ENCODE results near the gene NDUFV1.

The NDUFV1 gene

DNA sequence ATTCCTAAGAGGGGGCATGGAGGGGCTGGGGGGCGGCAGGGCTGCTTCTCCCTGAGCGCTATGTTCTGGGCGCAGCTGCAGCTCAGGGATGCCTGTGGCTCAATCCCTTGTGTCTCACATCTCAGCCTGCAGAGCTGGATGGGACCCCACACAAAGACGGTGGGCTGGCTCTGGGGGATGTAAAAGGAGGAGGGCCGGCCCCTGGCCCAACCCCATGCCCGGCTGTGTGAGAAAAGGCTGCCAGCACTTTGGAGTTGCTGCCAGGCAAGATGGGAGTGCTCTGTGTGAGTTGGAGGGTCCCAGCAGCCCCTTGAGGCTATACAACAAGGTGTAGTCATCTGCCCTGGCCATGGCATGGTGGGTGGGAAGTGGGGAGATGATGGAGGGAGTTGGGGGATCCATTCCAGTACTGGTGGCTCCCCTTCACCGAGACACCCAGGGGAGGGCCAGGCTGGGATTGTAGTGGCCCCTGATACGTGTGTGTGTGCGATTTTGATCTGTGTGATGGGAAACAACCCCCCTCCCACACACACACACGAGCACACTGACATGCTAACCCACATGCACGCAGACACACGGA is 34.1 kb downstream of the NDUFV1 start:
- DNase-seq (ENCODE audit: low spot score): peak; percentile 52

- peak; percentile 44 for DNase-seq (ENCODE audit: low spot score)
Observed at GRCh38 chr11:67641338-67642172, 34.8 kb downstream of the NDUFV1 start.

DNA sequence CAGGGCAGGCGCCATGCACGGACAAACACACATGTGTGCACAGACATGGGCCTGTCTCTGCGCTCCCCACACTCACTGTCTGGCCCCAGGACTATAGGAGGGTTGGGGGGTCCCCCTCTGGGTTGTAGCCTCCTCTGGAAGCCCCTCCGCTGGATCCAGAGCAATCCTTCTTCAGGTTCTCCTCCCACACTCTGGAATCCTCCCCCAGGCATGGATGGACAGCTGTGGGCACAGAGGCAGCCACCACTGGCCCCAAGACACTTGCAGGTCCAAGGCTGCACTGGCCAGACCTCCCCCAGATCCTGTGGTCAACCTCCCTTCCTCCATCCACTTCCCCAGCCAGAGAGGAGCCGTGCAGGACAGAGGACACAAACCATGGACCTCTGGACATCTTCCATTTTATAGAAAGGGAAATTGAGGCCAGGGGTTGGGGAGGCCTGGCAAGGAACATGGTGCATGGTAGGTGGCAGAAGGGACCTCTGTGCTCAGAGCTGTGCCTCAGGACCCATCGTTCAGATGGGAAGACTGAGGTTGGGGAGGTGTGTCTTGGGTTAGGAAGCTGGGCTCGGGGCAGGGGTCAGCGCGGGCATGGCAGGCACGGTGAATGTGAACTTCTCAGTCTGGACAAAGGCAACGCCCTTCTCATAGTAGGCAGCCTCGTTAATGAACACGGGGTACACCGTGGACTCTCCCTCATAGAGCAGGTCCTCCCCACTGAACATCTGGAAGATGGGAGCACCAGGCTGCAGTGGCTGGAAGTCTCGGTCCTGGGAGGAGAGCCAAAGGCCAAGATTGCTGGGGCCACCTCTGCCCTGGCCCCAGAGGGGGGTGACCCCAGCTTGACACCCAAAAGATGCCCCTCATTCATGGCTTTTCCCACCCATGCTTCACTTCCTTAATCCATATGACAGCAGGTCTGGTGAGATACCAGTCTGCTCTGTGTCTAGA is 35.7 kb downstream of the NDUFV1 start:
- DNase-seq (ENCODE audit: low spot score): no peak

DNA sequence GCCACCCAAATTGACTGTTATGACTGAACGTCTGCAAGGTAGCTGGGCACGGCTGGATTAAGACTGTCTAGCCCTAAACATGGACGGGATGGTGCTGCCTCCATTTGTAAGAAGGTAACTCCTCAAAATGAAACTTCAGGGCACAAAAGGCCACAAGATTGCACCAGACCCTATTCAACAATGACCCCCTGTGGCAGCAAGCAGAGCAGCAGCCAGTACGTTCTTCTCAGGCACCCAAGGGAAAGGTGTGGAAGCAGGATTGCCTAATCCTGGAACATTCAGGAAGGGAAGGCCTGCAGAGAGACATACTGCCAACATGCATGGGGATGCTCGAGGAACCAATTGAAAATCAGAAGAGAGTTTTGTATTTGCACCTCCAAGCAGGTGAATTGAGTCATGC is 37.3 kb downstream of the NDUFV1 start:
- DNase-seq (ENCODE audit: low spot score): peak; percentile 39

DNA sequence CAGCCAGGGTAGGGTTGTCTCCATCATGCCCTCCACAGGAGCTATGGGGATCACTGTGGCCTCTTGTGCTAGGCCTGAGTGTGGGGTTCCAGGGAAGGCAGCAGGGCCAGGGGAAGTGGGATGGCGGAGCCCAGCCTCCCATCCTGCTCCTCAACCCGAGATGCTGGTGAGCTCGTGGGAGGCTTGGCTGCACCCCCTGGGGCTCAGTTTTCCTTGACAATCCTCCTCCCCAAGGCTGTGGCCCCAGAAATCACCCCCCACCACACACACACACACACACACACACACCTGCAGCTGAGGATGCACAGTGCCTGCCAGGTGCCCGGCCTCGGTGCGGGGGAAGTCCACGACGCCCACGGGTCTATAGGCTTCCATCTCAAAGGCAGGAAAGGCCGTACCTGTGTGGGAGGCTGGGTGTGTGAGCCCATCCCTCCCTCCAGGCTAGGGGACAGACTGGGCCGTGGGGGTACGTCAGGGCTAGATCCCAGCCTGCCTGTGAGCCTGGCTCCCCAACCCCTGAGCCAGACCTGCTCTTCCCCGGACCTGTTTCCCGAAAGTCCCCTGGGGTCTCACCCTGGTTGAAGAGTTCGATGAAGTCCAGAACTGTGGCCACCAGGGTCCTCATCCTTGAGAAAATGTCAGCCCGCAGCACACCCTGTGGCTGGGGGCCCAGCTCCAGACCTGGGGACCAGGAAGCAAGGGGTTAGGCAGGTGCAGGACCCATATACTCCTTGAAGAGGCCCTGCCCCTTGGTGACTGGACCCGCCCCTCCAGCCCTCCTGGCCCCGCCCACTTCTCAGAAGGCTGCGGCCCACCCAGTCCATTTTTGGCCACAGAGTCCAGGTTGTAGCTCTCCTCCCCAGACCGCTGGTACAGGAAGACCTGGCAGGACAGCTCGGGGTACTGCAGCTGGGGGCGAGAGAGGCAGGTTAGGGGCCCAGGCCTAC is 38.0 kb downstream of the NDUFV1 start:
- DNase-seq (ENCODE audit: low spot score): peak; percentile 44

DNA sequence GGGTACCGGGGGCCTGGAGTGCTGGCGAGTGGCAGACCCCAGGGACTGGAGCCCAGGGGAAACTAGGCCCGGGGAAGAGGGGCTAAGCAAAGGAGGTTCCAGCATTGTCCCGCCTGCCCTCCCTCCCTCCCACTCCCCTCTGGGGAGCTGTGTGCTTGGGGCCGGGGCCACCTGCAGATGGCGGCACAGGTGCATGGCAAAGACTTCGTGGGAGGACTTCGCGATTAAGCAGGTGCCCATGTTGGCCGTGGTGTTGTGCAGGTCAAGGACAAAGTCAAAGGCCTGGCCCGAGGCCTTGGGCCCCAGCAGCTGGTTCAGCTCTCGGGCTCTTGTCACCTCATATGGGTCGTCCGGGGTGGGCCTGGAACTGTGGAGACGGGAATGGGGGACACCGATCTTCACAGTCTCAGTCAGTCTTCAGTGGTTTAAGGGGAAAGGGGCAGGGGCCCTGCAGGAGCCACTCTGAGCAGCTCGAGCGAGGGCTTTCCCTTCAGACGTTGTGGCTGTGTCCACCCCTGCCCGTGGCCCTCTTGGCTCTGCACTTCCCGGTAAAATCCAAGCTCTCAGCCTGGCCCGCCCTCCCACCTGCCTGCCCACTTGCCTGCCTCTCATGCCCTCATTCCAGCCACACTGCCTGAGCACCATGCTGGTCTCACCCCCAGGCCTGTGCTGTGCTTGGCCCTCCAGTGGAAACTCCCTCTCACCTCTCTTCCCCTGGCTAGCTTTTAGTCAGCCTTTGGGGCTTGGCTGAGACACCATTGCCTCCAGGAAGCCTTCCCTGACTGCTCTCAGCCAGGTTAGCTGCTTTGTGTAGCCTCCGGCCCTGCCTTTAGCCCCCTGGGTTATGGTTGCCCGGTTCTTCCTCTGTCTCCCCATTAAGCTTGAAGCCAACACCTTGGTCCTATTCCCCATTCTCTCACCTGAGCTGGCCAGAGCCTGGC is 39.1 kb downstream of the NDUFV1 start:
- DNase-seq (ENCODE audit: low spot score): no peak

- DNase-seq (ENCODE audit: low spot score): no peak
Observed at GRCh38 chr11:67646535-67647336, 40.0 kb downstream of the NDUFV1 start.

- no peak for DNase-seq (ENCODE audit: low spot score)
Observed at GRCh38 chr11:67647471-67647870, 40.7 kb downstream of the NDUFV1 start.

DNA sequence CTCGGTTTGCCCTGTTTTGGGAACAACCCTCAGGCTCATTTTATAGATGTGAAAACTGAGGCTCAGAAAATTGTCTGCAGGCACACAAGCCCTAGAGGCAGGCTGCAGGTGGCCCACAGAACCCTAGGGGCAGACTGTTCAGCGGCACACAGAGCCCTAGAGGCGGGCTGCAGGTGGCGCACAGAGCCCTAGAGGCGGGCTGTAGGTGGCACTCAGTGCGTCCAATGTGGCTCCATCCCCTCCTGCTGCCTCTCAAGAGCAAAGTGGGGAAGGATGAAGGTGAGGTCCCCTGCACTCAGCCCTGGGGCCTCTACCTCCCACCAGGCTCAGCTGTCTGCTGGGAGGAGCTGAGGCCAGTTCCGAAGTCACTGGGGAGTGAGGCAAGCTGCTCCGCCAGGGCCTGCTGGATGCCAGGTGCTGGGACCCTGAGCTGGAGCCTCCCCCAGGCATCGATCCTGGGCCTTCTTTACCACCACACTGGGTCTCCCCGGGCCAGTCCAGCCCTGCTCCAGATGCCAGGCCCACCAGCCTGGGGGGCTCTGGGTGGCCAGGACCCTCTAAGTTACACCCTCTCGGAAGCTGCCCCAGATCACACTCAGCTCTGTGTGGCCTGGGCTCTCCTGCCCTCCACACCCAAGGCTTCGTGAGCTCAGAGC is 41.5 kb downstream of the NDUFV1 start:
- peak; percentile 65 for DNase-seq (ENCODE audit: low spot score)

DNA sequence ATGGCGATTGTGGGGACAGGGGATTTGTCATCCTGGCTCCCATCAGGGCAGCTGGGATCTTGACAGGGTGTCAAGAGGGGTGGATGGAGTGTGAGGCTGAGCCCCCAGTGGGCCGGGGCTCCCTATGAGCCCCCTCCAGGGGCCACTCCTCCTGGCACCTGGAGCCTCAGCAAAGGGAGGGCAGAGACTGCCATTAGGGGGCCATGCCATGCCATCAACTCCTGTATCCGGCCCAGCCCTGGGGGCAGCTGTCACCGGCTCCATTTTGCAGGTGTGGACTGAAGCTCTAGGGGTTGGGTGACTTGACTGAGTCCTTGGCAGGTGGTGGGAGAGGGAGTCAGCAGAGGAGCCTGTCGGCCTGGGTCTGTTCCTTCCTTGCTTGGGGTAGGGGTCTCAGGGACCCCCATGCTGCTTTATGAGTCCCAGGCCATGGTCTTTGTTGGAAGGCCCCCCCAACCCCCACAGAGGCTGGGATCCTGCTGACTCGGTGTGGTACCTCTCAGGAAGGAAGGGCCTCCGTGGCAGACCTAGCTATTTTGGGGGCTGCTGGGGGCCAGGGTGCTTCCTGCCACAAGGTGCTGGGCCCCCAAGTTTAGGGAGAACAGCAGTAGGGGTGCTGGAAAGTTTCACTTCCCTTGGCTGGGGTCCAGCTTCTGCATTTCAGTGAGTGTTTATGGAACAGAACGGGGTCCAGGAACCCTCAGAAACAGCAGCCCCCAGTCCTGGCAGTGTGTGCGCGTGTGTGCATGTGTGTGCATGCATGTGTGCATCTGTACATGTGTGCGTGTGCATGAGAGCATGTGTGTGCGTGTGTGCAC is 42.3 kb downstream of the NDUFV1 start:
- DNase-seq (ENCODE audit: low spot score): no peak

DNA sequence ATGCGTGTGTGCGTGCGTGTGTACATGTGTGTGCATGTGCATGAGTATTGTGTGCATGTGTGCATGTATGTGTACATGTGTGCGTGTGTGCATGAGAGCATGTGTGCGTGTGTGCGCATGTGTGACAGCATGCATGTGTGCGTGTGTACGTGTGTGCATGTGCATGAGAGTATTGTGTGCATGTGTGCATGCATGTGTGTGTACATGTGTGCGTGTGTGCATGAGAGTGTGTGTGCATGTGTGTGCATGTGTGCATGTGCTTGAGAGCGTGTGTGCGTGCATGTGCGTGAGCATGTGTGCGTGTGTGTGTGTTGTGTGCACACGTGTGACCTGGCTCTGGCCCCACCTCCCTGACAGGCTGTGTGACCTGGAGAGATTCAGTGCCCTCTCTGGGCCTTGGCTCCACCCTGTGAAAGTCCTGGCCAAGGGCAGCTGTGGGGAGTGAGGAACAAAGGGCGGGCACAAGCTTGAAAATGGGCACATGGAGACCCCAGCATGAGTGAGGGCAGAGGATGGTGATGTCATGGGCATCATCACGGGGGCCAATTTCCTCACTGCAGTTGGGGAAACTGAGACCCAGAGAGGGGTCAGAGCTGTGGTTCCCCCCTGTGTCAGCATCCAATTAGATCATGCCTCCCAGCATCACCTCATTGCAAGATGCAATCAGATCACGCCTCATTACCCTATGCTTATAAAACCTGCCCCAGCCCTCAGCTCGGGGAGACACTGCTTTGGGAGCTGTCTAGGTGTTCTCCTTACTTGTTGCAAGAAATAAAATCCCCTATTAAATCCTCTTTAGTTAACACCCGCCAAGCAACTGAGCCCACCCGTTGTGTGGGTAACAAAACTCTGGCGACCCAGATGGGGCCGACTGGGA is 43.1 kb downstream of the NDUFV1 start:
- DNase-seq (ENCODE audit: low spot score): no peak

DNA sequence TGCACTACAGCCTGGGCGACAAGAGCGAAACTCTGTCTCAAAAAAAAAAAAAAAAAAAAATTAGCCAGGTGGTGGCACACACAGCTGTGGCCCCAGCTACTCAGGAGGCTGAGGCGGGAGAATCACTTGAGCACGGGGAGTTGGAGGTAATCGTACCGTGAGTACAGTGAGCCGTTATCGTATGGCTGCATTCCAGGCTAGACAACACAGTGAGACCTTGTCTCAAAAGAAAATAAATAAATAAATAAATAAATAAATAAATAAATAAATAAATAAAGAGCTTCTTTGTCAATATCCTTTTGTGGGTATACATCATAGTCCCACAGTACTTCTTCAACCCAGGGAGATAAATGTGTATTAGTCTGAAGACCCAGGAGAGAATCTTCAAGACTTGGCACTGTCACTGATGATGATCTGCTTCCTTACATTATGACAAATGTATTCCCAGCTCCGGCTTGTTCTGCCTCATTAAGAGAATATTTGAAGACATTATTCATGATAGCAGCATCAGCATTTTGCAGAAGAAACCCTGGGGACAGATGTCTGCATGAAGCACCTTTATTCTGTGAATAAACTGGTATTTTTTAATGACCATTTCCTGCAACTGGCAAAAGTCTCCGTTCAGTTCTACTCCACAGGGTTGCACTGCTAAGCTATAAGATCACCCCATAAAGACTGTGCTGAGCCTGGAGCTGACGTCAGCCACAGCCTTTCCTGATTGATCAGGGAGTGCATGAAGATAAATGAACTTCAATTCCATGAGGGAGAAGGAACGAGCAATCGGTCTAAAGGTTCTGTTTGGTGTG is 45.4 kb downstream of the NDUFV1 start:
- DNase-seq (ENCODE audit: low spot score): no peak

DNA sequence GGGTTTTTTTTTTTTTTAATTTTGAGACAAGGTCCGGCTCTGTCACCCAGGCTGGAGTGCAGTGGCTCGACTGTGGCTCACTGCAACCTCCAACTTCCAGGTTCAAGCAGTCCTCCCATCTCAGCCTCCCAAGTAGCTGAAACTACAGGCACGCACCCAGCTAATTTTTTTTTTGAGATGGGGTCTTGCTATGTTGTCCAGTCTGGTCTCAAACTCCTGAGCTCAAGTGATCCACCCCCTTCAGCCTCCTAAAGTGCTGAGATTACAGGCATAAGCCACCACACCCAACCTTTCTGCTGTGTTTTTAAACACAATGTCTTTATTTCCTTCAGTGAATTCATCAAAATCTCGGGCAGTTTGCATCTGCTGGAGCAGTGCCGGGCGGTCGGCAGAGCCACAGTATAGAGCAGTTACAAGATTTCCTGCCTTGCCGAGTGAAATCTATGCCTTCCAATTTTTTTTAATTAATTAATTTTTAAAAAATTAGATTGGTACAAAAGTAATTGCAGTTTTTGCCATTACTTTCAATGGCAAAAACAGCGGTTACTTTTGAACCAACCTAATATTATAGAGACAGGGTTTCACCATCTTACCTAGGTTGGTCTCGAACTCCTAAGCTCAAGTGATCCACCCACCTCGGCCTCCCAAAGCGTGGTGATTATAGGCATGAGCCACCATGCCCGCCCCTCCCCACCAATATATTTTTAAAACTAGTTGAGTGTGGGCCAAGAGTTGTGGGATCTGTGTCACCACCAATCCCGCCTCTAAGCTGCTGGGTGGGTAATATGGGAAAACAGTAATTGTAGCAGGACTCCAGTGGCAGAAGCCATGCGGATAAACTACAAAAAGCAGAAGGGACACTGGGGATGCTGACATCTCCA is 46.5 kb downstream of the NDUFV1 start:
- no peak for DNase-seq (ENCODE audit: low spot score)

GRCh38 chr11:67654225-67654624 is 47.5 kb downstream of the NDUFV1 start:
- no peak for DNase-seq (ENCODE audit: low spot score)

DNA sequence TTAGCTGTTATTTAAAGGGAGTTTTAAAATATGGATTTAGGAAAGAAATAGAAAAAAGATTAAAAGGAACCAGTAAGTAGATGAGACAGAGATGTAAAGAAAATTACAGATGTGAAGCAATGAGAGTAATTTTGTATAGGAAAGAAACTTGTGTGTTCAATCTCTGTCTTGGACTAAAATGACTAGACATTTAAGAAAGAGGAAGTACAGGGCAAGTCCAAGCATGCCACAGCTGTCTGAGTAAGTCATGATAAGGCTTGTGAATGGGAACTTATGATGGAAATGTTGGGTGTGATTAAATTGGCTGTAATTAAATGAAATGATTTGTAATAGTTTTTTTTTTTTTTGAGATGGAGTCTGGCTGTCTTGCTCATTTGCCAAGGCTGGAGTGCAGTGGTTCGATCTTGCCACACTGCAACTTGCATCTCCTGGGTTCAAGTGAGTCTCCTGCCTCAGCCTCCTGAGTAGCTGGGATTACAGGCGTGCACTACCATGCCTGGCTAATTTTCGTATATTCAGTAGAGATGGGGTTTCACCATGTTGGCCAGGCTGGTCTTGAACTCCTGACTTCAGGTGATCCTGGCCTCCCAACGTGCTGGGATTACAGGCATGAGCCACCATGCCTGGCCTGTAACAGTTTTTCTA is 49.7 kb downstream of the NDUFV1 start:
- no peak for DNase-seq (ENCODE audit: low spot score)

Measured in ecto neural progenitor cell (in vitro differentiated cells).